Kidney glomerular epithelial cell (primary cell): ENCODE data around the gene CCL26.

Experiments used
- DNase-seq: peaks from one replicate; lab custom pipeline; 2025; lab: John Stamatoyannopoulos, UW

The CCL26 gene, protein sequence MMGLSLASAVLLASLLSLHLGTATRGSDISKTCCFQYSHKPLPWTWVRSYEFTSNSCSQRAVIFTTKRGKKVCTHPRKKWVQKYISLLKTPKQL

DNA sequence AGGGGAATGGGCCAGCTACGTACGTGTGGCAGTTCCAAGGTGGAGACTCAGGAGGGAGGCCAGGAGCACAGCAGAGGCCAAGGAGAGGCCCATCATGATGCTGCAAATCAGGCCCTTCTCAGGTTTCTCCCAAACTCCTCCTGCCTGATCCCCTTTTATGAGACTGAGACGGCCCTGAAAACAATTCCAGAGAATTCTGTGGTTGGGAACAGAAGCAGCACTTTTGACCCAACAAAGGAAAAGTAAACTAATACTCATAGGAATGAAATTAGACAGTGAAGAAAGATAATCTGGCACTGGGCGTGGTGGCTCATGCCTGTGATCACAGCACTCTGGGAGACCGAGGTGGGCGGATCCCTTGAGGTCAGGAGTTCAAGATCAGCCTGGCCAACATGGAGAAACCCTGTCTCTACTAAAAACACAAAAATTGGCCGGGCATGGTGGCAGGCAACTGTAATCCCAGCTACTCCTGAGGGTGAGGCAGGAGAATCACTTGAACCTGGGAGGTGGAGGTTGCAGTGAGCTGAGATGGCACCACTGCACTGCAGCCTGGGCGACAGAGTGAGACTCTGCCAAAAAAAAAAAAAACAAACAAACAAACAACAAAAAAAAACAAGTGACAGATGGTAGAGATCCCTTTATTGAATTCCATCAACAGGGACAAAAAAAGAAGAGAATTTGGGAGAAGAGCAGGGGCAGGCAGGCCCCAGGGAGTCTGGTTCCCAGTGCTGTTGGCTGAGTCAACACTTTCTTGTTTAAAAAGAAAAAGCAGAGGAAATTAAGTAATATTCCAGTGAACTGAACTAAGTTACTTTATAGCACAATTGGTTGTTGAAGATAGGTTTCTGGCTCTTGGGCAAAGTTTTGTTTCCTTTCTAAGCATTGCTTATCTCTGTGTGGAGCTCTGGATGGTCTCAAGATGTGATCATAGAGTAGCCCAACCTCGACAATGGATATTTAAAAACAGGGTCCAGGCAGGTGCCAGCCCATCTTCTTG lies at the start of gene CCL26:
TSS of gene CCL26 (minus strand) at position 131 of the 997 bp plus-strand sequence. CDS start at position 96, 35 bp downstream.
- peak; percentile 13 for DNase-seq

DNA sequence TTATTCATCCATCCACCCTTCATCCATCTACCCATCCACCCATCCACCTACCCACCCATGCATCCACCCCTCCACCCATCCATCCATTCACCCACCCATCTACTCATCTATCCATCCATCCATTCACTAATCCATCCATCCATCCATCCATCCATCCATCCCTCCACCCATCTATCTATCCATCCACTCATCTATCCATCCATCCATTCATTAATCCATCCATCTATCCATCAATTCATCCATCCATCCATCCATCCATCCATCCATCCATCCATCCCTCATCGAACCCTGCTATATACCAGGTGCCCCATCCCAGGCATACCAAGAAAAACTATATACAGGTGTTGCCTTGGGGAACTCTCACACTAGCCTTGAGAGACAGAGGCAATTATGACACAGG lies 48.7 kb upstream of the CCL26 start:
- DNase-seq, result no peak

DNA sequence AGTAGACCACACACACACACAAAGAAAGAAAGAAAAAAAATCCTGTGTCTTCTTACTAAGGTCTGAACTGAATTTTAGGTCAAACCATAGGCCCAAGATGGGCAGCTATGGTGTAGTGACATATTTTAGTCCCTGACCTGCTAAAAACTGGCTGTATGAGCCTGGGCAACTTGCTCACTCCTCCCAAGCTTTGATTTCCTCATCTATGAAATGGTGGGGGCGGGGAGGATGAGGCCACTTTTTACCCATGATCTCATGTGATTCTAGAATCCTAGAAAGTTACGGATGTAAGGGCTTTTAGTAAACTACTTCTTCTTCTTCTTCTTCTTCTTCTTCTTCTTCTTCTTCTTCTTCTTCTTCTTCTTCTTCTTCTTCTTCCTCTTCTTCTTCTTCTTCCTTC lies 47.7 kb upstream of the CCL26 start:
- DNase-seq, result no peak

DNA sequence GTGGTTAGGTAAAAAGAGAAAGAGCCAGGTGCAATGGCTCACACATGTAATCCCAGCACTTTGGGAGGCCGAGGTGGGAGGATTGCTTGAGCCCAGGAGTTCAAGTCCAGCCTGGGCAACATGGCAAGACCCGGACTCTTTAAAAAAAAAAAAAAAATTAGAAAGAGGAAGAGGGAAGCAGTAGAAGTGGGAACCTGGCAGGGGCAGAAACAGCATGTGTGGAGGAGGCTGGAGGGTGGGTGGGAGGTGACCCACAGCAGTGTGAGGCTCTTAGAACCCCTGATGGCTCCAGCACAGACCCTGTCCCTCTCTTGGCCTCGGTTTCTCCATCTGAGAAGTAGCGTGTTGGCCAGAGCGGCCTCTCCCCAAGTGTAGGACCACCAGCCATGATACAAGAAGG lies 46.5 kb upstream of the CCL26 start:
- no peak for DNase-seq

DNA sequence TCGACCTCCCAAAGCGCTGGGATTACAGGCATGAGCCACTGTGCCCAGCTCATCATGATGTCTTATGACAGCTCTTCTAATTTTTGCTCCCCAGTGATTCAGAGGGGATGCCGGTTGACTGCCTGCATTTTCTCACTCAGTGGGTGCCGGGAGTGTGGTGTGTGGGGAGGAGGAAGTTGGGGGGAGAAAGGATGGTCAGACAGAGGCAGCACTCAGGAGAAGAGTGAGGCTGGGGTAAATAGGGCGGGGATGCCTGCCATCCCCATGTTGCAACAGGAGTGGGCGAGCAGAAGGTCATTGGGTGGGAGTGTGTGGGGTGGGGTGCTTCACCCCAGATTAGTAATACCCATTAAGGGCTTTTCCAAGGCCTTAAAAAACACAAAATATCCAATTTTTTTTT lies 45.1 kb upstream of the CCL26 start:
- DNase-seq, result no peak

DNA sequence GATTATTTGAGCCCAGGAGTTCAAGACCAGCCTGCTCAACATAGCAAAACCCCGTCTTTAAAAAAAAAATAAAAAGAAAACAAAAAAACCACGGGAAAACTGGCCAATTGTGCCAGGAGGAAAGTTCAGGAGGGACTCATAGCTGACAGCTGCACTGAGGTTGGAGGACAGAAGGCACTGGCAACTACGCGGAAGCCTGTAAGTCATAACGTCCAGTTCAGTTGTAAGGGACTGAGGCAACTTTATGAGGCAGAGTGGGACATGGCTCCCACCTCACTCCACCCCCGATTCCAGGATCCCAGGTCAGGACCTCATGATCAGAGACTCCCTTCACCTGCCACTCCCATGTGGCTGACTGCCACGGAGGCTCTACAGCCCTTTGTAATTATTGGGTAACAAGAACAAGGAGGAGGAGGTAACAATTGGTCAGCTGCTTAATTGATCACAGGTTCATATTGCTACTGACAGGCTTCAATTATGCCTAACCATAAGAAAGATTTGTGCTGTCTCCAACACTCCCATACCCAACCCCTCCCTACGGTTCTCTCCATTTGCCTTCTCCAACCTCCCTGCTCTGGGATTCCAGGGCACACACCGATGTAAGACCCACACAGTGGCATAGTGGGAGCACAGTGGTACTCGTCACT lies 43.5 kb upstream of the CCL26 start:
- DNase-seq, result no peak

DNA sequence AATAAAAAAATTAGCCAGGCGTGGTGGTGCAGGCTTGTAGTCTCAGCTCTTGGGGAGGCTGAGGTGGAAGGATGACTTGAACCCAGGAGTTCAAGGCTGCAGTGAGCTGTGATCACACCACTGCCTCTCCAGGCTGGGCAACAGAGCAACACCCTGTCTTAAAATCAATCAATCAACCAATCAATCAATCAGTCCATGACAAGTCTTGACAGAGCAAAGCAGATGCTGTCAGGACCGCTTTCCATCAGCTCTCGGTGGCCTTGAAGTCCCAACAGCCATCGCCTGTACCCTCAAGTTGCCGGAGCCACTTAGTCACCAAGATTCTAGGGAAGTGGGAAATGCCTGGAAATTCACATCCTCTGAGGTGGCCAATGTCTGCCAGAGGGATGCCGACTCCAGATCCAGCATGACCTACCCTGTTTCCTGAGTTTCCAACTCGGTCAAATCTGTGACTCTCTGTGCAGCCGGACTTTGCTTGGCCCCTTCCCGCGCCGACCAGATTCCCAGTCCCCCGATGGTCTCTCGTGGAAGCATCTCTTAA lies 42.5 kb upstream of the CCL26 start:
- no peak for DNase-seq

DNA sequence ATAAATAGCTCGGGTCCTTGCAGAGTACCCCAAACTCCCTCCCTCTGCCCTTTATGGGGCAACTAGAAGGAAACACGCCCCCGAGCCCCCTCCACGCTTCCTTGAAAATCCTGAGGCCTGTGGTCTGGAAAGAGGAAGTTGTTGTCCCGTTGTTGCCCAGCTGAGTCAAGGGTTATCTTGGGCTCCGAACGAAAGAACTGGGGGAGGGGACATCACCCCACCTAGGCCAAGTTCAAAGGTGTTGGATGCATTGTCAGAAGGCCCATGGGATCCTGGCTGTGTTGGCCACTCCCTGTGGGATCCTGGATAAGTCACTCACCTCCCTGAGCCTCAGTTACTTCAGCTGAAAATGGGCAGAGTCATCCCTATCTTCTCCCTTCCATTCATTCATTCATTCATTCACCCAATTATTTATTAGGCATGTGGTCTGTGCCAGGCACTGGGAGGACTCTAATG lies 41.8 kb upstream of the CCL26 start, which contains the start of gene CCL24:
TSS of gene CCL24 (minus strand) at position 26 of the 456 bp plus-strand sequence. CDS start 91 bp downstream, outside the sequence.
- DNase-seq, result no peak

DNA sequence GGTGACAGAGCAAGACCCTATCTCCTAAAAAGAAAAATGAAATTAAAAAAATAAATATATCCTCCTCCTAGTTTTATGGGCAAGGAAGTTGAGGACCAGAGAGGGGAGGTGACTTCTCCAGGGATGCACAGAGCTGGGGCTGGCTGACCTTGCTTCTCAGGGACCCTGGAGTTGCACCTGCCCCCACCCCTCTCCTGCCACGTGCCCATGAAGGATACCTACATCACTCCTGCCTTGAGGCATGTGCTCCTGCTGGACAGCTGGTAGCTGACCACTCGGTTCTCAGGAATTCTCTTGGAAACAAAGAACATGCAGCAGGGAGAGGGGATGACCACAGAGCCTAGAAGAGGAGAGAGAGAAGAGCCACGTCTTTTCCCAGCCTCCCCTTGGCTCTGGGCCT lies 41.1 kb upstream of the CCL26 start:
- DNase-seq, result no peak

DNA sequence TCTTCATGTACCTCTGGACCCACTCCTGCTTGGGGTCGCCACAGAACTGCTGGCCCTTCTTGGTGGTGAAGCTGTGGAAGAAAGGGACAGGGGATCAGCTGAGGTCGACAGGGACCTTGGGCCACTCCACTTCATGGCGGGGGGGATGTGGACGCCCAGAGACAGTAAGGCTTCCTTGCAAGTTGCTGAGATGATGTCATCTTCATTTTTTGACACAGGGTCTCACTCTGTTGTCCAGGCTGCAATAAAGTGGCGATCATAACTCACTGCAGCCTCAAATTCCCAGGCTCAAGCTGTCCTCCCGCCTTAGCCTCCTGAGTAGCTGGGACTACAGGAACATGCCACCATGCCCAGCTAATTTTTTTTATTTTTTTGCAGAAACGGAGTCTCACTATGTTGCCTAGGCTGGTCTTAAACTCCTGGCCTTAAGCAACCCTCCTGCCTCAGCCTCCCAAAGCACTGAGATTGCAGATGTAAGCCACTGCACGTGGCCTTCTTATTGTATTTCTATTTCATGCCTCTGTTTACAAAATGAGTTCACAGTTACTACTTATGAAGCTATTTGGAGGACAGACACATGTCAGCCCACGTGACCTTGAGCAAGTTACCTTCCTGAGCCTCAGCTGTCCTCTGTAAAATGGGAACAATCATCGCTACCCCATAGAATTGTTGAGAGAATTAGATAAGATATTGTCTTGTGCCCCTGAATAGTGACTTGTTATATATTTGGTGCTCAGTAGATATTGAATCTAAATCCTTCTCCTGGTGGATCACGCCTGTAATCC lies 40.1 kb upstream of the CCL26 start:
- no peak for DNase-seq

DNA sequence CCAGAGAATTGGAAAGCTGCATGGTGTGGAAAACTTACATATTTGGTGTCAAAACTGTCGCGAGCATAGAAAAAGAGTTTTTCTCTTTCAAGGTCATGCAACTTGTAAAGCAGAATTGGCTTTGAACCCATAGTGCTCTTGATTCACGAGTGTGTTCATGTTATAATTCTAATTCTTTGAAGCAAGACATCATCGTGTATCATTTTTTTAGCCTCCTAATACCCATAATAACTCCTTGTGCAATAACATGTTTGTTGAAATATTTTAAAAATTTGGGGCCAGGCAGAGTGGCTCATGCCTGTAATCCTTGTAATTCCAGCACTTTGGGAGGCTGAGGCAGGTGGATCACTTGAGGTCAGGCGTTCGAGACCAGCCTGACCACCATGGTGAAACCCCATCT lies 37.4 kb upstream of the CCL26 start:
- no peak for DNase-seq

DNA sequence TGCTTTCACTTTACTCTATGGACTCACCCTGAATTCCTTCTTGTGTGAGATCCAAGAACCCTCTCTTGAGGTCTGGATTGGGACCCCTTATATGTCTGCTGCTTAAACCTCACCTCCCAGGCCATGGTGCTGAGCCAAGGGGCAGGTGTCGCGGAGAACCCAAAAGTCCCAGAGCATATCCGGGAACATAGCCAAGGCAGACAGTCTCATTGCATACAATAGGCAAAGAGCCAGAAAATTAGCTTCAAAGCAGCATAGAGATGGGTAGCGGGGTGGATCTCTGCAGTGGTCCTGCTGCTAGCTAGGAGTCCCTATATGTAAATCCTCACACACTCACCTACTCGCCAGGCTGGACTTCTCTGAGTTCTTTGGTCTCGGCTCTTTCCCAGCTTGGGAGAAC lies 36.1 kb upstream of the CCL26 start:
- DNase-seq, result no peak

DNA sequence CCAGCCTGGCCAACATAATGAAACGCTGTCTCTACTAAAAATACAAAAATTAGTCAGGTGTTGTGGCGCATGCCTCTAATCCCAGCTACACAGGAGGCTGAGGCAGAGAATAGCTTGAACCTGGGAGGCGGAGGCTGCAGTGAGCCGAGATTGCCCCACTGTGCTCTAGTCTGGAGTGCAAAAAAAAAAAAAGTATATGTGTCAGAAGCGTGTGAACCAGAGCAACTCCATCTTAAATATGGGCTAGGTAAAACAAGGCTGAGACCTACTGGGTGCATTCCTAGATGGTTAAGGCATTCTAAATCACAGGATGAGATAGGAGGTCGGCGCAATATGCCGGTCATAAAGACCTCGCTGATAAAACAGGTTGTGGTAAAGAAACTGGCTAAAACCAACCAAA lies 35.4 kb upstream of the CCL26 start:
- DNase-seq, result no peak

DNA sequence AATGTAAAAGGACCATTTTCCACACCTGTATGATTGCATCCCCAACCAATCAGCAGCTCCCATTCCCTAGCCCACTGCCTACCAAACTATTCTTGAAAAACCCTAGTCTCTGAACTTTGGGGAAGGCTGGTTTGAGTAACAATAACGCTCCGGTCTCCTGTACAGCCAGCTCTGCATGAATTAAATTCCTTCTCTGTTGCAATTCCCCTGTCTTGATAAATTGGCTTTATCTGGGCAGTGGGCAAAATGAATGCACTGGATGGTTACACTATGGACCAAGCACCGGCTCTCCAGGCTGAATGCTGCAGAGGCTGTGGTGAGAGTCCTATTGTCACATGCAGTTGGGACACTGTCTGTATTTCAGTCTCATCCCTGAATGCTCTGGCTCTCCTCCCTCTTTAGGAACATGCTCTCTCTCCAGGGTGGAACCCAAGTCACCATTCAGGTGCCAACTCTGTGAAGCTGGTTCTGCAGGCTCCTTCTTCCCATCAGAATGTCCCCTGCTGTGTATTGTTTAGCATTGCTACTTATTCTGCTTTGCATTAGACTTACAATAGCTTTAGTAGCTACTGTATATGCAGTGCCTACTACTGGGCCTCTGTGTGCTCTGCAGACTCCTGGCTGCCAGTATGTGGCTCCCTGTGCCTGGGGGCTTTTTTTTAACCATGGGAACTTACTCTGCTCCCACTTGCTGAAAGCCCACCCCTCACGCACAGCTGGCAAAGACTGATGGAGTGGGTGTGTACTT lies 34.7 kb upstream of the CCL26 start:
- DNase-seq, result no peak

DNA sequence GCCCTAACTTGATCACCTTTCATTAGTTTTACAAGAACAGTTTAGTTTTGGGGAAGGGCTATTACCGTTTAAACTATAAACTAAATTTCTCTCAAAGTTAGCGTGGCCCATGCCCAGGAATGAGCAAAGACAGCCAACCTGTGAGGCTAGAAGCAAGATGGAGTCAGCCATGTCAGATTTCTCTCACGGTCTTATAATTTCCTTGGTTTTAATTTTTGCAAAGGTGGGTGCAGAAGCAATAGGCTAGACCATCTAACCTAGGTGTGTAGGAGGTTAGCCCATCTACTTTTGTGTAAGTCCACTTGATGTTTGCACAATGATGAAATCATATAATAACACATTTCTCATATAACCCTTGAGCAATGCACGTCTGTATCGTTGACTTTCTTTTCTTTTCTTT lies 32.7 kb upstream of the CCL26 start:
- no peak for DNase-seq

DNA sequence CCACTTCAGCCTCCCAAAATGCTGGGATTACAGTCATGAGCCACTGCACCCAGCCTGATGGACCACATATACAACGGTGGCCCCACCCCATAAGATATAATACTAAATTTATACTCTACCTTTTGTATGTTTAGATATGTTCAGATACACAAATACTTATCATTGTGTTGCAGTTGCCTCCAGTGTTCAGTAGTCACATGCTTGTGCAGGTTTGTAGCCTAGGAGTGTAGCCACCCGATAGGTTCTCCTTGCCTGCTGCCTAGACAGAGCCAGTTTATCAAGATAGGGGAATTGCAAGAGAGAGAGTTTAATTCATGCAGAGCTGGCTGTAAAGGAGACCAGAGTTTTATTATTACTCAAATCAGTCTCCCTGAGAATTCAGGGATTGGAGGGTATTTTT lies 32.0 kb upstream of the CCL26 start:
- no peak for DNase-seq

DNA sequence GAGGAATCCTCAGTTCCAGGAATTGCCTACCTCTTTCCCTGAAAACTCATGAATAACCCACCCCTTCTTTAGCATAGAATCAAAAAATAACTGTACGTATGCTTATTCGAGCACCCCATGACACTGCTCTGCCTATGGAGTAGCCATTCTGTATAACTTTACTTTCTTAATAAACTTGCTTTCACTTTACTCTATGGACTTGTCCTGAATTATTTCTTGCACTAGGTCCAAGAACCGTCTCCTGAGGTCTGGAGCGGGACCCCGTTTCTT lies 30.5 kb upstream of the CCL26 start:
- no peak for DNase-seq

DNA sequence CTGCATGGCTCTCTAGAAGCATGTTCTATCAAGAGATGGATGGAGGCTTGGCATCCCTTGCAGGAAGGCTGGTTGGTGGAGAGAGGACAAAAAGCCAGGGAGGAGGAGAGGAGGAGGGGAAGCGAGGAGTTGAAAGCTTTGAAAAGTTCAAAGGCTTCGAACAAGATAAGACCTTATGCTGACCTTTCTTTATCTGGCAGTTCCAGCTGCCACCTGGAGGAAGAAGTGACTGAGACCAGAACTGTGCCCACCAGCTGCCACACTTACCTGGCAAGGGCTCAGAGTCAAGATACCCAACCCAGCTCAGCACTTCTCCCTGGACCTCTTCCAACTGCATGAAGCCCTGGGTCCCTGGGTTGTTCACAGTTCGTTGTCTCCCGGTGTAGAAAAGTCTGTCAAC lies 26.8 kb upstream of the CCL26 start:
- DNase-seq, result no peak

DNA sequence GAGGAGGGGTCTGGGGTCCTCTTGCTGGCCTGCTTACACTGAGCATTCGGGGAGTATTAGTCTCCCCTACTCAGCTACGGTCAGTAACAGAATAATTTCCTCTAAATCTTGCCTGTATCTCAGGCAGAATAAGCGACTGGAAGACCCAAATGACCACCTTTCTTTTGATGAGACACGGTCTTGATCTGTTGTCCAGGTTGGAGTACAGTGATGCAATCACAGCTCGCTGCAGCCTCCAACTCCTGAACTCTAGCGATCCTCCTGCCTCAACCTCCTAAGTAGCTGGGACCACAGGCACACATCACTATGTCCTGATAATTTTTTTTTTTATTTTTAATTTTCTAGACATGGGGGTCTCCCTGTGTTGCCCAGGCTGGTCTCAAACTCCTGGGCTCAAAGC lies 24.4 kb upstream of the CCL26 start:
- DNase-seq, result no peak

DNA sequence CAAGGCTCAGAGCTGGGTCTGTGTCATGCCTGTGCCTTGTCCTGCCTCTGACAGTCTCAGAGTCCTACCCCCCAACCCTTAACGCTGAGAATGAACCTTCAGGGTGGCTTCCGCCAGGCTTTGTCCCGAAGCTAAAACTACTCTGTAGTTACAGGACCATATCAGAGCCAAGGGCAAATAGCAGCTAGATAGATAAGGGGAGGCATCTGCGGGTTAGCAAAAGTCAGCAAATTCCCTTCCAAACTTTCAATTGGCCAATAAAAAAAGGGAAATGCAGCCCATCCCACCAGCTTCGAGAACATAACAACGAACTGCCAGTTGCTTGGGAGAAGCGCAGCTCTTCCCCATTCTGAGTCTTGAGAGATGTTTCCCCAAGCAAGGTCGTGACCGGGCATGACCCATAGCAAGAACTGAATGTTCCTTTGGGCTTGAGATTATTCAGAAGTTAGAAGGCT lies 23.8 kb upstream of the CCL26 start:
- no peak for DNase-seq

DNA sequence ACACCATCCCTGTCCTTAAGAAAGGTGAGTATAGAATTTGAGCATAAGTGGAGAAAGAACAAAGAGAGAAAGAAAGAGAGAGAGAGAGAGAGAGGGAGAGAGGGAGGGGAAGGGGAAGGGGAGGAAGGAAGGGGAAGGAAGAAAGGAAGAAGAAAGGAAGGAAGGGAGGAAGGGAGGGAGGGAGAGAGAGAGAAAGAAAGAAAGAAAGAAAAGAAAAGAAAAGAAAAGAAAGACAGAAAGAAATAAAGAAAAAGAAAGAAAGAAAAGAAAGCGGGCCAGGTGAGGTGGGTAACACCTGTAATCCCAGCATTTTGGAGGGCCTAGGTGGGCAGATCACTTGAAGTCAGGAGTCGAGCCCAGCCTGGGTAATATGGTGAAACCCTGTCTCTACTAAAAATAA lies 21.7 kb upstream of the CCL26 start:
- no peak for DNase-seq
